Measurements from ENCODE around the gene P2RY8.
A peak's percentile ranks its signal among the peaks of the same experiment; 100 is the strongest.
"Not testable (repeated sequence)": the region's sequence is repeated elsewhere in the genome, so short reads cannot be mapped to it uniquely, and the experiment has no call there.

The P2RY8 gene

DNA sequence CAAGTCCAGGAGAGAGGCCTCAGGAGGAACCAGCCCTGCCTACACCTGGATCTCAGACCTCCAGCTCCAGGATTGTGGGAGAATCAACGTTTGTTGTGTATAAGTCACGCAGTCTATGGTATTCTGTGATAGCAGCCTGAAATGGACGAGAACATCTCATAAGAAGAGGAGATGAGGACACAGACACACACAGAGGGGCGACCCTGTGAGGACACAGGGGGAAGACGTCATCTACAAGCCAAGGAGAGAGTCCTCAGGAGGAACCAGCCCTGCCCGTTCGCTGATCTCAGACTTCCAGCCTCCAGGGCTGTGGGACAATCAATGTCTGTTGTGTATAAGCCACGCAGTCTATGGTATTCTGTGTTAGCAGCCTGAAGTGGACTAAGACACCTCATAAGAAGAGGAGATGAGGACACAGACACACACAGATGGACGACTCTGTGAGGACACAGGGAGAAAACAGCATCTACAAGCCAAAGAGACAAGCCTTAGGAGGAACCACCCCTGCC, 20.3 kb downstream of the P2RY8 start:
- DNase-seq = no peak

DNA sequence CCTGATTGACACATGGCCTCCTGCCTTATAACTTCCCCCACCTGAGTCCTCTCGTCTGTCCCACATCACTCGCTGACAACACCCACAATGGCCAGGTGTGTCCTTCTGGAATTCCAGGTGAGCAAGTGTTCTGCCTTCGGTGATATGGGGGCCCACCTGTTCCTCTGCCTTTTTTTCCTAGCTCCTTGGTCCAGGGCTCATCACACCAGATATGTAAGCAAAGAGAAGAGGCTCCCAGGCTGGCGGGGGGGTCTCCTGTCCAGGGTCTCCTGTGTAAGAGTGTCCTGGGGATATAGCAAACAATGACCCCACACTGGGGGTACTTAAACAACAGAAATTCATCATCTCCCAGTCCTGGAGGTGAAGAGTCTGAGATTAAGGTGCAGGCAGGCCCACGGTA, 25.2 kb downstream of the P2RY8 start:
- DNase-seq = no peak

DNA sequence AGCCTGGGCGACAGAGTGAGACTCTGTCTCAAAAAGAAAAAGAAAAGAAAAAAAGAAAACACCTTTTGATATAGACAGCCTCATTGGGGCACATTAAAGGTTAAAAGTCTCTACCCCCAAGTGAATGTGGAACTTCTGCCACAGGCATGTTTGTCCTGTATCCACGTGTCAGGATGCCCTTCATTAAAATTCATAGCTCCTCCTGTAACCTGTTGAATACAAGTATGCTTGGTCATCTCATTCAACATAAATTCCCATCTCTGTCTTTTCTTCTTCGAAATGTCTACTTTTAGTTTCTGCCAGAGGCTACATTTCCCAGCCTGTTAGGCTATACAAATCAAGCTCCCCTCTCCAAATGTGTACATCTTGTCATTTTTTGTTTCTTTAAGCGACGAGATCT, 25.8 kb downstream of the P2RY8 start:
- DNase-seq = no peak

DNA sequence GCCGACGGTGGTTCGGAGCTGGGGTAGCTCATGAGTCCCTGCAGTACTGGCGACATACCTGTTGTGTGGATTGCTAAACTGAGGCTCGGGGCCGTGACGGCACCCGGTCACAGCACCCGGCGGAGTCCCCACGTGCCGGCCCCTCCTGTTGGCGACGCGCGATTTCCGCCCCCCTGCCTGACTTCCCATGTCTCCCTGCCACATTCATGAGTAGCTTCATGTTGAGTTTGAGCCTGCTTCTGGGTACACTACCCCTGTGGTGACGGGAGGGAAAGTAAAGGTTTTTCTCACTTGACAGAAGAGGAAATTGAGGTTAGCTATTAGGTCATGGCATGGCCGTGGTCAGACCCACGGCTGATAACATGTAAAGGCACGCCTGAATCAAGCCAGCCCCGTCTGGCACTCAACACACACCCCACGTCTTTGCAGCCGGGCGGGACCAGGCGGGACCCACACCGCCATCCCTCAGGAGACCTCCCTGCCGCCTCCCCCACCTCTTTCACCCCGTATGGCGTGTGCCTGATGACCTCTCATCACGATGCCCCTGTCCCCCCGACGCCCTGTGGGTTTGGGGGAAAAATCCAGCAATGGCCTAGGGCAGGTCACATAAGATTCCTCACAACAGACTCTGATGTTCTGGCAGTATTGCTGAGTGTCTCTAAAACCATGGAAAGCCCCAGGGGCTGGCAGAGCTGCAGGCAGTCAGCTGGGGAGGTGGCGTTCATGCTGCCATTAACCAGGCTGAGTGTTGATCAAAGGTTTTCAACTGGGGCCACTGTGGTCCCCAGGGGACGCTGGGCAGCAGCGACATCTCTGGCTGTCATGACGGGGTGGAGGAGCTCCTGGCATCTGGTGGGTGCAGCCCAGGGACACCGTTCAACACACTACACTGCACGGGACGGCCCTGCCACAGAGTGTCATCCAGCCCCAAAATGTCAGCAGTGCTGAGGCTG, 29.2 kb downstream of the P2RY8 start:
- DNase-seq = no peak

DNA sequence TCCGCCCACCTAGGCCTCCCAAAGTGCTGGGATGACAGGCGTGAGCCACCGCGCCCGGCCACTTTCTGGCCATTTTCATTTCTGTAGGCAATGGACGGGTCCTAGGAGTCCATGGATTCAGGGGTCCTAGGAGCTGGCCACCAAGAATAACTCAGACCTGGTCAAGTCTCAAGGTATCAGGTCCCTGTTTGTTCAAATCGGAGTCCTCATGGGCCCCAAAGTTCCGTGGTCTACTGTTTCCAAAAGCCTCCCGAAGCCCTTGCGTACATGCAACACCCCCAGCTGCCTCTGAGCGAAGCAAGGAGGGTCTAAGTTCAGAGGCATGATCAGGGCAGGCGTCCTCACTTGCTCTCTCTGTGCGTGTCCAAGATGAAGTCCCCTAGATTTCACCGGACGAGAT, 30.1 kb downstream of the P2RY8 start:
- DNase-seq = no peak

DNA sequence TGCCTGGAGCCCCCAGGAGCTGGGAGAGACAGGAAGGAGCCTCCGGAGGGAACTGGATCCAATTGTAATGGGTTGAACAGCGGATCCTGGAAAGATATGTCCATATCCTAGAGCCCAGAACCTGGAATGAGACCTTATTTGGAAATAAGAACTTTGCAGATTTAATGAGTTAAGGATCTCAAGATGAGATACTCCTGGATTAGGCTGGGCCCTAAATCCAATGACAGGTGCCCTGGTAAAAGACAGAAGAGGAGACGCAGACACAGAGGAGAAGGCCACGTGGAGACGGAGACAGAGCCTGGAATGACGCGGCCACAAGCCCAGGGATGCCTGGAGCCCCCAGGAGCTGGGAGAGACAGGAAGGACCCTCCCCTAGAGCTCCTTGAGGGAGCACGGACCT, 34.1 kb downstream of the P2RY8 start:
- no peak for DNase-seq

DNA sequence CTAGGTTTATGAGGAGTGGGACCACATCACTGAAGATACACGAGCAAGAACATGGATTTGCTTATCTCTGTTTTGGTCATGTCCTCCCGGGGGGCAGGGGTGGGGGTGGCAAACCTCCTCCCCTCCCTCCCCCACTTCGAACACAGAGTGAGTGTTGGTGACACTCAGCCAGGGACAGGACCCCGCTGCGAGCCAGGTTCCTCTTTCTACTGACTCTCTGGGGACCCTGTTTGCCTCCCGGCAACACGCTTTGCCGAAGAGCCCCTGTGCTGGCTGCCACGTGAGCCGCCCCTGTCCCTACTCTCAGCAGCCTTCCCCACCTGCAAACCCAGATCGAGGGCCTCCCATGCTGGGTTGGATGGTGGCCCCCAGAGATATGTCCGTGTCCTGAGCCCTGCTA, 34.7 kb downstream of the P2RY8 start:
- no peak for DNase-seq

DNA sequence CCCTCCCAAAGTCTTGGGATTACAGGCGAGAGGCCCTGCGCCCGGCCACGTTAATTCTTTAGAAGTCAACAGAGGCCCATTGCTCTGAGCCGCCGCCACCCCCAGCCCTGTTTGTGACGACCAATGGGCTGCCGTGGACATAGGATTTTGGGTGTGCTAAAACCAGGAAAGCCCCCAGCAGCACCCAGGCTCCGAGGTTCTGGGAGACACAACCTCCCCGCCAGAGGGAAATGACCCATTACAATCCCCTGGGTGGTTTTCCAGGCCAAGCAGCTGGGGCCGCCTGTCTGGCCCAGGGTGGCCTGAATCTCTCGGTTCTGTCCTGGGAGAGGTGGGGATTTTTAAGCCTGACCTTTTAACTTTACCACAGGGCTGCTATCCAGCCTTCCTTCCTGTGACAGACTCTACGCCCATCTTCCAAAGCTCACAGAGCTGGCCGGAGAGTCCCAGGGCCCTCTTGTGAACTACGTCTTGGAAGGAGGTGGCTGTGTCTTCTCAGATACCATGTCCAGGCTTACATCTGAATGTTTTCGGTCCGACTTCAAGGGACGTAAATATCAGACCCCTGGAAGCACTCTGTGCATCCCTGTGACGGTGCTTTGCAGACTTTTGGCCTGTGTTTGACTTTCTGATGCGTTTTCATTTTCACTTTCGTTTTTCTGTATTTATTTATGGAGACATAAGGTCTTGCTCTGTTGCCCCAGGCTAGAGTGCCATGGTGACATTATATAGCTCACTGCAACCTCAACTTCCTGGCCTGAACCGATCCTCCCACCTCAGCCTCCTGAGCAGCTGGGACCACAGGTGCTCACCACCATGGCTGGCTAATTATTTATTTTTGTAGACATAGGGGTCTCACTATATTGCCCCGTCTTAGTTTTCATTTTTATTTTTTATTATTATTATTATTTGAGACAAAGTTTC, 36.0 kb downstream of the P2RY8 start:
- DNase-seq = peak; percentile 8

DNA sequence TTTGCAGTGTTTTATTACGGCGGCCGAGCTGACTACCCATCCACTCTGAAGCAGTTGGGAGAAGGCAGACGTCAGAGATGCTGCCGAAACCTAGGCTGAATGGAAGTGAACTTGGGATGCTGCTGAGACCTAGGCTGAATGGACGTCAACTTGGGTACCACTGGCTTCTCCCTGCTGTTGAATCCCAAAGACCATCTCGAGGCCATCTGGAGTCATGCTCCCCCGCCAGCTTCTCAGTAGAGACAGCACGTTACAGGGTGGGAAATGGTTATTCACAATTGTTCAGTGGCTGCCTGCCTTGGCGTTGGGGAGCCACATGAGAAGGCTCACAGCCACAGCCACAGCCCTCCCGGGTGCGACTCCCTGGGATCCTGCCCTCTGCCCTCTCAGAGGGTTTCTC, 40.9 kb downstream of the P2RY8 start:
- no peak for DNase-seq

DNA sequence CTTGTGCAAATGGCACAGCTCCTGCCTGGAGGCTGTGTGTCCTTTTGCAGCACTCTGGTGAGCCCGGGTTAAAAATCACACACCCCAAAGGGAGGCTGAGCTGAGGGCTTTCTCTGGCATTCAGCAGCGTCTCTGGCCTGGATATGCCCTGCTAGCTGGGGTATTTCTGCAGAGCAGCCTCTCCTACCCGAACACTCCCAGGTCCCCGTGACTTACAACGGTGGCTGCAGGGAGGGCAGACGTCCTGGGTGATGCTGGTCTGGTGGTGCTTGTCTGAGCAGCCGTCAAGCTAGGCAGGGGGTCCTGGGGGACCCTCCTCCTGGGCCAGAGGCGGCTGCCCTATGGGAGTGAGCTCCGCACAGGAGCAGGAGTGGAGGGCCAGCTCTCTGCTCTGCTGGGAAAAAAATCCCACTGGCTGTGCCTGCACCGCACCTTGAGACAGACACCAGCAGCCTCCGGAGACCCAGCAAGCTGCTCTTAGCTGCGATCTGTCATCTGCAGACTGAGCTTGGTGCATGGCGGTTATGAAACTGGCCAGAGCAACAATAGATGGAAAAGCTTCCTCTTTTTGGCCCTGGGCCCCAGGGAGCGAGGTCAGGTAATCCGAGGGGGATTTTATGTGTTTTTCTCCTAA, 43.0 kb downstream of the P2RY8 start:
- DNase-seq = peak; percentile 1

DNA sequence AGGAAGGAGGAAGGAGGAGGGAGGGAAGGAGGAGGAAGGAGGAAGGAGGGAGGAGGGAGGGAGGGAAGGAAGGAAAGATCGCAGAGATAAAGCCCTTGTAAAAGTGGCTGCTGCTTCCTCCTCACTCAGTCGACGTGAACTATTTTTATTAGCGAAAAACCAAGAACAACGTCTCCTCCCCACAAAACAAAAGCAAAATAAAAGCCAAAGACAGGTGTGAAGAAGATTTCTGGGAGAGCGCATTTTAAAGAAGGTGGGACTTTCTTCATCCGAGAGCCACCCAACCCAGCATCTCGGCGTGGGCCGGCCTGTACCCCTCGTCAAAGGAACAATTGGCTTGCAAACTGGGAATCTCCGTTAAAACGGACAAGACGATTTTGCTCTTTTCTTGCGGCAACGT, 43.6 kb downstream of the P2RY8 start:
- DNase-seq = no peak

DNA sequence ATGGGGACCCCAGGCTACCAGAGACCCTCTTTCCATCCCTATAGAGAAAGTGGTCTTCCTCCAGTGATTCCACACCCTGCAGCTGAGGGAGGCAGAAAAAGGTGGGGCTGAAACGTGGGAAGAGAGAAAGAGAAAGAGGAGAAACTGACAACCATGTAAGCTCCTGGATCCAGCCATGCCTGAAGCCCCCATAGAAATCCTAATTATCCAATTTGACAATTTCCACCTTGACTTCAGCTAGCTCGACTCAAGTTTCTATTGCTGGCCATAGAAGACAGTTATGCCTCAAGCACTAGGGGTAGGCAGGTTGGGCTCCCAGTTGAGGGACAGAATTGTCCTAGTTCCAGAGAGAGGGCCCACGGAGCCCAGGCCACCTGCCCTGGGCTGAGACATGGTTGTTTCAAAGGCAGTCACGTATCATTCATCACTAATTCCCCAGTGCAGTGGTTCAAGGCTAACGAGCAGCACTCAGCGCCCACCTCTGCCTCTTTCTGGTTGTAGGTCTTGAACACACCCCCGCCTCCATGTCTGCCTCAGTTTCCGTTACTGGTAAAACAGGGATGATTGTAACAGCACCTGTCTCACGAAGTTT, 44.5 kb downstream of the P2RY8 start:
- no peak for DNase-seq

DNA sequence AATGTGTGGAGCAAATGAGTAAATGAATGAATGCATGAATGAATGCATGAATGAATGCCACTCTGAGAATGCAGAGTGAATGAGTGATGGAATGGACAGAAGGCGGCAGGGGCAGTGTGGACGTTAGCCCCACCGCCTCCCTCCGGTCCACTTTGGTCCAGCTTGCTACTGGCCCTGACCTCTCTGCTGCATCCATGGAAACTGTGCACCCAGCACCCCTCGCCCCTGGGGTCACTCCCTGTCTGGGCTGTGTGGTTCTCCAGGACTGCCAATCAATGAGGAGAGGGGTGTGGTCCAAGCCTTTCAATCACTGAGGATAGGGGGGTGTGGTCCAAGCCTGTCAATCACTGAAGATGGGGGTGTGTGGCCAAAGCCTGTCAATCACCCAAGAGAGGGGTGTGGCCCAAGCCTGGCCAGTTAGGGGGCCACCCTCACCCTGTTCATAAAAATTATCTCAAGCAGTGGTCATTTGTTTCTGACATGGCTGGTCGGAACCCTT, 45.1 kb downstream of the P2RY8 start:
- DNase-seq = no peak

DNA sequence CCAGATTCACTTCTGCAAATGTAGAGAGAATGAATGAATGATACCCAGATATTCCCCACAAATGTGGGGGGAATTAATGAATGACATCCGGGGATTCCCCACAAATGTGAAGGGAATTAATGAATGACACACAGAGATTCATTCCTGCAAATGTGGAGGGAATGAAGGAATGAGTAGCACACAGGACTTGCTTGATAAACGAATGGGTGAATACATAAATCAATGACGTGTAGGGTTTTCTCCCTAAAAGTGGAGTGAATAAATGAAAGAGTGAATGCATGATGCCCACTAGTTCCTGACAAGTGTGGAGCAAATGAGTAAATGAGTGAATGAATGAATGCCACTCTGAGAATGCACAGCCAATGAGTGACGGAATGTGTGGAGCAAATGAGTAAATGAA, 45.7 kb downstream of the P2RY8 start:
- DNase-seq = not testable (repeated sequence)

DNA sequence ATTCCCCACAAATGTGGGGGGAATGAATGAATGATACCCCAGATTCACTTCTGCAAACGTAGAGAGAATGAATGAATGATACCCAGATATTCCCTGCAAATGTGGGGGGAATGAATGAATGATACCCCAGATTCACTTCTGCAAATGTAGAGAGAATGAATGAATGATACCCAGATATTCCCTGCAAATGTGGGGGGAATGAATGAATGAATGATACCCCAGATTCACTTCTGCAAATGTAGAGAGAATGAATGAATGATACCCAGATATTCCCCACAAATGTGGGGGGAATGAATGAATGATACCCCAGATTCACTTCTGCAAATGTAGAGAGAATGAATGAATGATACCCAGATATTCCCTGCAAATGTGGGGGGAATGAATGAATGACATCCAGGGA, 46.3 kb downstream of the P2RY8 start:
- not testable (repeated sequence) for DNase-seq

DNA sequence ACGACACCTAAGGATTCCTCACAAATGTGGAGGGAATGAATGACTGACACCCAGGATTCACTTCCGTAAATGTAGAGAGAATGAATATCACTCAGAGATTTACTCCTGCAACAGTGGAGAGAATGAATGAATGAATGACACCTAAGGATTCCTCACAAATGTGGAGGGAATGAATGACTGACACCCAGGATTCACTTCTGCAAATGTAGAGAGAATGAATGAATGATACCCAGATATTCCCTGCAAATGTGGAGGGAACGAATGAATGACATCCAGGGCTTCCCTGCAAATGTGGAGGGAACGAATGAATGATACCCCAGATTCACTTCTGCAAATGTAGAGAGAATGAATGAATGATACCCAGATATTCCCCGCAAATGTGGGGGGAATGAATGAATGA, 47.6 kb downstream of the P2RY8 start:
- not testable (repeated sequence) for DNase-seq

DNA sequence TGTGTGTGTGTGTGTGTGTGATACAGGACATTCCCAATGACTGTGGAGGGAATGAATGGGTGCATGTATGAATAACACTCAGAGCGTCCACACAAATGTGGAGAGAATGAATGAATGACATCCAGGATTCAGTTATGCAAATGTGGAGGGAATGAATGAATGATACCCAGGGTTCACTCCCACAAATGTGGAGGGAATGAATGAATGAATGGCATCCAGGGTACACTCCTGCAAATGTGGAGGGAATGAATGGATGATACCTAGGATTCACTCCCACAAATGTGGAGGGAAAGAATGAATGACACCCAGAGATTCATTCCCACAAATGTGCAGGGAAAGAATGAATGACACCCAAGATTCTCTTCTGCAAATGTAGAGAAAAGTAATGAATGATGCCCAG, 48.2 kb downstream of the P2RY8 start:
- DNase-seq = no peak

DNA sequence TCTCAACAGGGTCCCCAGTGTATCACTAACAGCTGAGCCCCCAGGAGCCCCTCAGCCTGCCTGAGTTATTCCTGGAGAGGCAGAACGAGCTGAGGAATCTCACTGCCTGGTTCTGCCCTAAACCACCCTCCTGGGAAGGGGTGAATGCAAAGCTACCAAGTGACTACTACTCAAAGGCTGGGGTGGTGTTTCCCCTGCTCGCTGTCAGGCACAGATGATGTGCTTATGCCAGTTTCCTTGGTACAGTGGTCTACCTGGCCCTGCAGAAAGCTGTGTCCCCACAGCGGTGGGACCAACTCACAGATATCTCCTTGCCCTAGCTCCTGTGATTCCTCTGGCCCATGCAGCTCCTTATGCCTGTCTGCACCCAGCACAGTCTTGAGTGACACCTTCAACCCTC, 48.8 kb downstream of the P2RY8 start:
- no peak for DNase-seq

DNA sequence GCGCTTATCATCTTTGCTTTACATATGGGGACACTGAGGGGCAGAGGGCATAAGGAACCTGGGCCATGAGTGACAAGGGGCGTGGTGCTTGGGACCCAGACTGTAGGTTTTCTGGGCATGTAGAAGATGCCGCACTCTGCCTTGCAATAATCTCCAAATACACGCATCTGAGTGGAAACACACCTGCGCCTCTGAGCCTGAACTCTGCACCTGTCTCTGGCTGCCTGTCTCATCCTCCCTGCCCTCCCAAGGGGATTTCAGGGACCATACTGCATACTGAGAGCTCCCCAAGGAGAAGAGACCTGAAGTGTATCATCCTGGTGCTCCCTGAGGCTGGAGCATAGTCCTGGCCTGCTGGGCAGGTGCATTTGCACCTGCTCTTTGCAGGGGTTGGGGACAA, 49.6 kb downstream of the P2RY8 start:
- DNase-seq = no peak

DNA sequence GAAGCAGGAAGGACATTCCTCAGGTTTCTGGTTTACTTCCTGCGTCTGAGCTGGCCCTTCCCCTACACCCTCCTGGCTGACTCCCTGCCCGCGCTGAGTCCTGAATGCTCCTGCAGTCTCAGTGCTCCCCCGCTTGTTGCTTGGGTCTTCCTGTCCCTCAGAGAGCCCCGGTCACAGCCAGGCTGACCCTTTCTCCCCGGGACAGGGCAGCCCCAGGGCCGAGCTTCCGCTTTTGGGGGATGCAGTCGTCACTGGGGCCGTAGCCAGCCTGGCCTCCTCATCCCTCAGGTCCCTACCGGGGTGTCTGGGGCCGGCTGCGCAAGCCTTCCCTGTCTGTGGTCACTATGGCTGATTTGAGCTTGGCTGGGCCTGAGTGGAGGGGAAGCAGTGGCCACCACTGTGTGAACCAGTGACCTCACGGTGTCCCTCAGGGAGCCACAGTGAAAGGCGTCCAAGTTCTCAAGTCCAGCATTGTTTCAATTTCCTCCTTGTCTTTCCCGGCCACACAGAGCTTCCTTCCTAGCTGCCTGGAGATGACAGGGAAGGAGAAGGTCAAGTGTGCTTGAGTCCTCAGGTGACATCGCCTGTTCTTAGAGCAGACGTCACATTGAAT, 50.1 kb downstream of the P2RY8 start:
- DNase-seq = no peak

DNA sequence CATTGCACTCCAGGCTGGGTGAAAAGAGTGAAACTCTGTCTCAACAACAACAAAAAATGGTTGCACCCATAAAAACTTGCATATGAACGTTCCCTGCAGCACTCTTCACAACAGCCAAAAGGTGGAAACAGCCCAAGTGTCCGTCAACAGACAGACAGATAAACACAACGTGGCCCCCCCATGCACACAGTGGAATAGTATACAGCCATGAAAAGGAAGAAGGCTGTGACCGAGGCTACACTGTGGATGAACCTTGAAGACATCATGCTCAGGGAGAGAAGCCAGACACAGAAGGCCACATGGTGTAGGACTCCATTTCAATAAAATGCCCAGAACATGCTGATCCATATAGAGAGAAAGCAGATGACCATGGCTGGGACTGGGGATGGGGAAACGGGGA, 50.8 kb downstream of the P2RY8 start:
- no peak for DNase-seq

DNA sequence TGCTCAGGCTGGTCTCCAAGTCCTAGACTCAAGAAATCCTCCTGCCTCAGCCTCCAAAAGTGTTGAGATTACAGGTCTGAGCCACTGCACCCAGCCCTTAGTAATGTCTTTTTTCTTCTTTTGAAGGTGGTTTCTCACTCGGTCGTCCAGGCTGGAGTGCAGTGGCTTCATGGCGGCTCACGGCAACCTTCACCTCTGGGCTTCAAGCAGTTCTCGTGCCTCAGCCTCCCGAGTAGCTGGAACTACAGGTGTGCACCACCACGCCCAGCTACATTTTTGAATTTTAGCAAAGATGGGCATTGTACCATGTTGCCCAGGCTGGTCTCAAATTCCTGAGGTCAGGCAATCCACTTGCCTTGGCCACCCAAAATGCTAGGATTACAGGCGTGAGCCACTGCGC, 52.0 kb downstream of the P2RY8 start:
- DNase-seq = no peak

All from DMS53 (cell line).